Suprapubic skin (tissue), 3 donors: ENCODE measurements around the gene CERS2.

ENCODE experiments used
- EP300 ChIP-seq: sonication (generic); formaldehyde crosslinking; IDR thresholded peaks from one replicate; pipeline ENCODE4 v1.6.1; 2017; ENCODE audit warnings: antibody characterized with exemption
- POLR2A ChIP-seq, 2 donors: fragments of 450-650 bp; IDR thresholded peaks; one replicate each; pipeline ENCODE4 v1.6.1; 2017; ENCODE audit warnings: antibody characterized with exemption in 2 of 2, mild to moderate bottlenecking in 2 of 2, moderate library complexity in 2 of 2
- TF ChIP-seq, protein P1 (sequence below), 2 donors: fragments of 200-600 bp in 1 of 2; fragments of 450-650 bp in 1 of 2; sonication (generic) in 1 of 2; IDR thresholded peaks; one replicate each; pipeline ENCODE4 v1.5.1; 2016 to 2019; ENCODE audit warnings: antibody characterized with exemption in 2 of 2, mild to moderate bottlenecking in 1 of 2, moderate library complexity in 1 of 2

DNA sequence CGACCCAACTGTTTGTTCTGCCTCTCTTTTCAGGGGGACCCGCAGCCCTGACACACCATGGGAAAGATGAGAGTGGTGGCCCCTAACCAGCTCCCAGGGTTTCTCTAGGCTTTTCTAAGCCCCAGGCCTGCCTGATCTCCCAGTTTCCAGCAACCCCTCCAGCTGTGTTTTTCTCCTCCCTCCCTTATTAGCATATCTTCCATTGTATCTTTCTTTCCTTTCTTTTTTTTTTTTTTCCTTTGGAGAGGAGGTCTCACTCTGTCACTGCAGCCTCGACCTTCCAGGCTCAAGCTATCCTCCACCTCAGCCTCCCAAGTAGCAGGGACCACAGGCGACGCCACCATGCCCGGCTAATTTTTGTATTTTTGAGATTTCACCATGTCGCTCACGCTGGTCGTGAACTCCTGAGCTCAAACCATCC, 1.8 kb upstream of the CERS2 start:
- TF ChIP-seq, protein P1, sequence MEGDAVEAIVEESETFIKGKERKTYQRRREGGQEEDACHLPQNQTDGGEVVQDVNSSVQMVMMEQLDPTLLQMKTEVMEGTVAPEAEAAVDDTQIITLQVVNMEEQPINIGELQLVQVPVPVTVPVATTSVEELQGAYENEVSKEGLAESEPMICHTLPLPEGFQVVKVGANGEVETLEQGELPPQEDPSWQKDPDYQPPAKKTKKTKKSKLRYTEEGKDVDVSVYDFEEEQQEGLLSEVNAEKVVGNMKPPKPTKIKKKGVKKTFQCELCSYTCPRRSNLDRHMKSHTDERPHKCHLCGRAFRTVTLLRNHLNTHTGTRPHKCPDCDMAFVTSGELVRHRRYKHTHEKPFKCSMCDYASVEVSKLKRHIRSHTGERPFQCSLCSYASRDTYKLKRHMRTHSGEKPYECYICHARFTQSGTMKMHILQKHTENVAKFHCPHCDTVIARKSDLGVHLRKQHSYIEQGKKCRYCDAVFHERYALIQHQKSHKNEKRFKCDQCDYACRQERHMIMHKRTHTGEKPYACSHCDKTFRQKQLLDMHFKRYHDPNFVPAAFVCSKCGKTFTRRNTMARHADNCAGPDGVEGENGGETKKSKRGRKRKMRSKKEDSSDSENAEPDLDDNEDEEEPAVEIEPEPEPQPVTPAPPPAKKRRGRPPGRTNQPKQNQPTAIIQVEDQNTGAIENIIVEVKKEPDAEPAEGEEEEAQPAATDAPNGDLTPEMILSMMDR (IDR thresholded peaks at IDR 0.05): no peak
- TF ChIP-seq POLR2A (IDR thresholded peaks at IDR 0.05) (no peak), EP300 (no peak)
